Heart left ventricle (tissue), 16 donors: ENCODE results near the gene CLCN6. TPM values are rescaled to one million over a fixed set of nuclear protein-coding genes. Genes with fewer than 3 reads are reported as not detected.
A peak's percentile ranks its signal among the peaks of the same experiment; 100 is the strongest.

Experiments
- ATAC-seq, 4 donors: fragments of 200-7000 bp; cut with Tn5 transposase; one replicate each; pipeline ENCODE4 v1.9.1; 2020 to 2022; ENCODE audit warnings: moderate library complexity in 4 of 4, mild to moderate bottlenecking in 3 of 4, moderate number of reproducible peaks in 1 of 4
- DNase-seq, 5 donors: peaks; one replicate each; pipeline ENCODE4 v3.0.0-alpha.2; 2020
- H3K27ac ChIP-seq, 12 donors: fragments of 200-600 bp; sonication (generic) in 4 of 12; one replicate each; pipeline versions ENCODE4 v1.5.0 to v1.8.0; 2016 to 2022; ENCODE audit warnings: mild to moderate bottlenecking in 2 of 12
- H3K27me3 ChIP-seq, 9 donors: fragments of 200-600 bp; sonication (generic) in 2 of 9; one replicate each; pipeline versions ENCODE4 v1.5.1 to v1.8.0; 2016 to 2022; ENCODE audit warnings: mild to moderate bottlenecking in 3 of 9
- H3K36me3 ChIP-seq, 9 donors: fragments of 200-600 bp; sonication (generic) in 2 of 9; one replicate each; pipeline versions ENCODE4 v1.5.0 to v1.8.0; 2018 to 2022; ENCODE audit warnings: mild to moderate bottlenecking in 2 of 9
- H3K4me1 ChIP-seq, 12 donors: fragments of 200-600 bp; sonication (generic) in 4 of 12; one replicate each; pipeline versions ENCODE4 v1.5.0 to v1.8.0; 2016 to 2022; ENCODE audit warnings: mild to moderate bottlenecking in 3 of 12
- H3K4me3 ChIP-seq, 12 donors: fragments of 200-600 bp; sonication (generic) in 4 of 12; one replicate each; pipeline versions ENCODE4 v1.5.0 to v1.8.0; 2017 to 2022; ENCODE audit warnings: mild to moderate bottlenecking in 9 of 12, moderate library complexity in 4 of 12
- H3K9me3 ChIP-seq, 12 donors: fragments of 200-600 bp; sonication (generic) in 4 of 12; one replicate each; pipeline versions ENCODE4 v1.5.0 to v1.8.0; 2016 to 2022; ENCODE audit warnings: mild to moderate bottlenecking in 1 of 12
- POLR2A ChIP-seq, 2 donors: fragments of 450-650 bp; IDR thresholded peaks; one replicate each; pipeline ENCODE4 v1.6.1; 2017; ENCODE audit warnings: antibody characterized with exemption in 2 of 2, mild to moderate bottlenecking in 2 of 2, moderate library complexity in 2 of 2
- WGBS, 4 donors: extraction: QIAGEN DNeasy Blood & Tissue Kit in 2 of 4; methylation state at CpG; one replicate each; pipeline versions ENCODE4 v1.1.5 to v1.1.7; 2013 to 2018; 5-methylcytosine and 5-hydroxymethylcytosine counted together
- intact Hi-C, 10 donors: fragments of 100-400 bp; cut with DNase I; formaldehyde crosslinking; loops; one replicate each; pipeline versions ENCODE4 v1.11.1 to v1.14.2; 2022
- polyA plus RNA-seq, 2 donors: library from polyadenylated mRNA; stranded (reverse); fragments of 200-250 nt; gene quantifications; one replicate each; pipeline ENCODE4 v1.2.3, GENCODE V29; 2013
- total RNA-seq, 9 donors: library from RNA; depleted of rRNA in 2 of 9; stranded (reverse); fragments of >200 nt in 2 of 9; fragmentation: NEBNext Ultra II Directional in 3 of 9; extraction: Animal tissue kit (Norgen Biotek cat#: 25700) in 3 of 9; gene quantifications; one replicate each; pipeline versions ENCODE4 v1.1.0 to v1.2.4, GENCODE V29; 2016 to 2023
- TF ChIP-seq, protein P1 (sequence below), 12 donors: fragments of 200-600 bp; sonication (generic) in 4 of 12; IDR thresholded peaks; one replicate each; pipeline versions ENCODE4 v1.5.0 to v1.8.0; 2018 to 2022; ENCODE audit warnings: antibody characterized with exemption in 12 of 12, mild to moderate bottlenecking in 5 of 12
- donor health status: ischemic (EF 13 %, LVEDD 7.1; RV severe dilation, severe dysfunction).
- donor health status: healthy with polysubstance abuse.
- donor health status: DM: no; HTN: yes; CAD: no.
- donor health status: DM: no; HTN: no; CAD: no.
- donor health status: ischemic (EF 25% LVEDD 6.9; RV normal size, moderate dysfunction).
- donor health status: ischemic (EF 25% LVEDD 5.7; RV mildly dilated, moderate dysfunction).
- donor health status: healthy.
- donor health status: DM: yes; HTN: yes; CAD: no.
- donor health status: ischemic (EF 35%, LVEDD 5.7; RV mildly dilated, moderate dysfunction).
- donor health status: nonischemic (EF 11% LVEDD 7.7; RV severe dilation, severe dysfunction).
- donor health status: DM: yes; HTN: yes; CAD: no.
- donor health status: PGD.
- donor health status: ischemic (EF 29% LVEDD 5.4; RV normal size, mild dysfunction).
- donor health status: nonischemic (EF 23%, LVEDD 6.1; RV moderate dilation, normal function).

Gene CLCN6
- total and polyA plus RNA-seq, 11 donors: 10.2 to 21.5 (median 17.2) TPM

DNA sequence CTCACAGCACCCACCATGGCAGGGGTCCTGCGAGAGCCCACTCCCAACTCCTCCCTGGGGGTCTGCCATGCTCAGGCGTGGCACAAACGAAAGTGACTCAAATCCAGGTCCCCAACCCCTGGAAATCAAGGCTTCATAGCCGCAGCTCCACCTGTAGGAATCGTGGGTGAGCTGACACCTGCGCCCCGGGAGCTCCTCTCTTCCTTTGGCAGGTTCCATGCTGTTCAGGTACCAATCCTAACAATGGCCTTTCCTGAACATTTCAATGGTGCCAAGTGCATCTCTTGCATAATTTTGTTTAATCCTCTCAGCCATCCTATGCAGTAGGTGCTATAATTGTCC, 81.6 kb downstream of the CLCN6 start:
- Histone ChIP-seq H3K36me3 (no peaks in the 10 kb centered on the region), H3K9me3 (no peaks in the 10 kb centered on the region), H3K4me1 (peaks cover 13 to 48% (median 28%) of the 10 kb centered on the region in 12 donors), H3K27ac (peak overlapping the region; percentile 62 to 97 (median 82)), H3K27me3 (no peaks in the 10 kb centered on the region), H3K4me3 (no peak overlapping the region)
- DNase-seq: no peak
- TF ChIP-seq, protein P1, sequence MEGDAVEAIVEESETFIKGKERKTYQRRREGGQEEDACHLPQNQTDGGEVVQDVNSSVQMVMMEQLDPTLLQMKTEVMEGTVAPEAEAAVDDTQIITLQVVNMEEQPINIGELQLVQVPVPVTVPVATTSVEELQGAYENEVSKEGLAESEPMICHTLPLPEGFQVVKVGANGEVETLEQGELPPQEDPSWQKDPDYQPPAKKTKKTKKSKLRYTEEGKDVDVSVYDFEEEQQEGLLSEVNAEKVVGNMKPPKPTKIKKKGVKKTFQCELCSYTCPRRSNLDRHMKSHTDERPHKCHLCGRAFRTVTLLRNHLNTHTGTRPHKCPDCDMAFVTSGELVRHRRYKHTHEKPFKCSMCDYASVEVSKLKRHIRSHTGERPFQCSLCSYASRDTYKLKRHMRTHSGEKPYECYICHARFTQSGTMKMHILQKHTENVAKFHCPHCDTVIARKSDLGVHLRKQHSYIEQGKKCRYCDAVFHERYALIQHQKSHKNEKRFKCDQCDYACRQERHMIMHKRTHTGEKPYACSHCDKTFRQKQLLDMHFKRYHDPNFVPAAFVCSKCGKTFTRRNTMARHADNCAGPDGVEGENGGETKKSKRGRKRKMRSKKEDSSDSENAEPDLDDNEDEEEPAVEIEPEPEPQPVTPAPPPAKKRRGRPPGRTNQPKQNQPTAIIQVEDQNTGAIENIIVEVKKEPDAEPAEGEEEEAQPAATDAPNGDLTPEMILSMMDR (IDR thresholded peaks at IDR 0.05): no peak
- no peak for TF ChIP-seq POLR2A (IDR thresholded peaks at IDR 0.05)
- no peak for ATAC-seq
- intact Hi-C loops: no loop called here
- 74 to 83% (median 77%) methylated on average over 7 of the region's 7 CpGs for WGBS, 4 donors

DNA sequence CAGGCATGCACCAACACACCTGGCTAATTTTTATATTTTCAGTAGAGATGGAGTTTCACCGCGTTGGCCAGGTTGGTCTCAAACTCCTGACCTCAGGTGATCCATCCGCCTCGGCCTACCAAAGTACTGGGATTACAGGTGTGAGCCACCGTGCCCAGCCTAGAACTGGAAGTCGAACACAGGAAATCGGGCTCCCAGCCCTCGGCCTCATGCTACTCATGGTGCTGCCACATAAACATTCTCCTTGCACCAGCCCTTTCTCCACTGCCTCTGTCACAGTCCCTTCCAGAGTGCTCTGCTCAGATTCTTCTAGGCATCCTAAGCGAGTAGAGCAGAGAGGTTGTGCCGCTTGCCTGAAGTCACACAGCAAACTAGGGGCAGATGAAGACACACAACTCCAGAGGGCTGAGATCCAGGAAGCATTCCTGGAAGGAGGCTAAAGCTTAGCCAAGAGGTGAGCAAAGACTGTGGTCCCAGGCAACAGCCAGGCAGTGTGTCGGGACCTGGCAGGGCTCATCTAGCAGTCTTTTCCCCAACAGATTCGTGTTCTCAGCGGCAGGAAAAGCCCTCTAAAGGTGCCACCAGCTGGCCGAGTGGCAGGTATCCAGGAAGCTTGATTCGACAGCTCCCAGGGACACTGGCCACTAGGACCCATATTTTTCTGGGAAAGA, 82.3 kb downstream of the CLCN6 start:
- intact Hi-C loops: no loop called here

DNA sequence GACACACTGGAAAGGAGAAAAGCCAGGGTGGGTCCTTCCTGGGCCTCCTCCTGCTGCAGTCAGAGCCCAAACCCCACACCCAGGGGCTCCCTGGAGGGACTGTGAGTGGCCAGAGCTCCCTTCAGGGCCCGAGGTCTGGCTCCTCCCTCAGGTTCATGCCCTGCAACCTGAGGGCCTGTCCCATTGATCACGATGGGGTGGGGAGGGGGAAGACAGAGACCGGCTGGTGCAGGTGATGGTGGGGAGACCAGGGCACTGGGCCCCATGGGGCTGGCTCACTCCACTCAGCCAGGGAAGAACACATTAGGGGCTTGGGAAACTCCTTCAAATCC, 82.9 kb downstream of the CLCN6 start:
- Histone ChIP-seq H3K36me3 (no peaks in the 10 kb centered on the region), H3K27ac (peak overlapping the region in 7 of 12 donors; percentile 10 to 97 (median 89)), H3K9me3 (no peaks in the 10 kb centered on the region), H3K4me3 (no peak overlapping the region), H3K4me1 (peaks cover 9 to 38% (median 20%) of the 10 kb centered on the region in 12 donors), H3K27me3 (no peaks in the 10 kb centered on the region)
- no peak for ATAC-seq
- TF ChIP-seq, protein P1 (IDR thresholded peaks at IDR 0.05): no peak
- no peak for TF ChIP-seq POLR2A (IDR thresholded peaks at IDR 0.05)
- peak in 1 of 5 donors; percentile 57 for DNase-seq
- intact Hi-C loops: no loop called here
- WGBS, 4 donors: 43 to 71% (median 59%) methylated on average over 3 of the region's 3 CpGs

More for the DNA sequence above, 82.3 kb downstream of the CLCN6 start:
- Histone ChIP-seq H3K27ac (peak overlapping the region in 8 of 12 donors; percentile 31 to 97 (median 88)), H3K4me3 (no peak overlapping the region), H3K4me1 (peaks cover 9 to 41% (median 22%) of the 10 kb centered on the region in 12 donors), H3K9me3 (no peaks in the 10 kb centered on the region), H3K36me3 (no peaks in the 10 kb centered on the region), H3K27me3 (no peaks in the 10 kb centered on the region)
- TF ChIP-seq, protein P1 (IDR thresholded peaks at IDR 0.05): no peak
- no peak for TF ChIP-seq POLR2A (IDR thresholded peaks at IDR 0.05)
- 77 to 85% (median 79%) methylated on average over 14 to 15 of the region's 15 CpGs for whole genome bisulfite sequencing, 4 donors
- ATAC-seq (no peak), DNase-seq (peak in 1 of 5 donors; percentile 53)

DNA sequence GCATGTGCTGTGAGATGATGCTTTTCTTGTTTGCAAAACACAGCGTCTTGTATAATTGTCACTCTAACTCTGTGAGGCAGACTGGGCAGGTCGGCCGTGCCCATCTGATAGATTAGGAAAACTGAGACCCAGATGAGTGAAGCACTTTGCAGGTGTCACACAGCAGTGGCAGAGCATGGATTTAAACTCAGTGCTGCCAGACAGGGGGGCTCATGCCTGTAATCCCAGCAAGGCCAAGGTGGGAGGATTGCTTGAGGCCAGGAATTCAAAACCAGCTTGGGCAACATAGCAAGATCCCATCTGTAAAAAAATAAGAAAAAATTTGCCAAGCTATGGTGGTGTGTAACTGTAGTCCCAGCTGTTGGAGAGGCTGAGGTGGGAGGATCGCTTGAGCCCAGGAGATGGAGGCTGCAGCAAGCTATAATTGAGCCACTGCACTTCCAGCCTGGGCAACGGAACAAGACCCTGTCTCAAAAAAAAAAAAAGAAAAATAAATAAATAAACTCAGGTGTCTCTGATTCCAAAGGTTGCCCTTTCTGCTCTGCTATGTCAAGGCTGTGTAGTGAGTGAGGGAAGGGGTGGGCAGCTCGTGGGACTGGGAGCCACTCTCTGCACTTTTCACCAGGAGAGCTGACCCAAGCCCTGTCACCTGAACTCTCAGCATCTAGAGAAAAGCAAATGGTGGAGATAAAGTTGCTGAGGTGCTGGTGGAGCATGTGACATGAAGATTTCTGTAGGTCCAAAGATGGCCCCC, 85.6 kb downstream of the CLCN6 start:
- Histone ChIP-seq H3K27ac (no peak overlapping the region), H3K4me3 (no peak overlapping the region), H3K36me3 (no peaks in the 10 kb centered on the region), H3K4me1 (peaks cover 2 to 21% (median 9%) of the 10 kb centered on the region in 12 donors), H3K9me3 (no peaks in the 10 kb centered on the region), H3K27me3 (peaks cover 0 to 16% (median 0%) of the 10 kb centered on the region in 9 donors)
- ATAC-seq (no peak), DNase-seq (peak in 2 of 5 donors; percentile 15 to 33)
- 83 to 90% (median 87%) methylated on average over 6 of the region's 6 CpGs for WGBS, 4 donors
- TF ChIP-seq, protein P1 (IDR thresholded peaks at IDR 0.05): no peak
- no peak for TF ChIP-seq POLR2A (IDR thresholded peaks at IDR 0.05)
- intact Hi-C loops: loop anchor here in 2 of 10 donors (2.0 to 5.0 kb wide), 2 partner anchors 19 to 34 kb away; partner anchors contain the start of gene NPPB (in 1 of the 2)
